GM12878 (cell line): ENCODE data around the gene ARID3A. TPM values are rescaled to one million over a fixed set of nuclear protein-coding genes. Genes with fewer than 3 reads are reported as not detected.

Experiments used
- ATAC-seq: fragments of 200-7000 bp; cut with Tn5 transposase; 3 replicates; pipeline ENCODE4 v1.9.1; 2020; ENCODE audit warnings: mild to moderate bottlenecking, moderate library complexity
- BruUV-seq: library from RNA; stranded (reverse); fragments of 400-500 nt; replicated peaks from 2 replicates; lab custom pipeline; 2021; lab: Mats Ljungman, UMichigan
- CTCF ChIA-PET: fragments of 300-600 bp; sonication (Branson Sonifier 250); formaldehyde crosslinking; extraction: SDS; loops from one replicate; lab custom pipeline; 2021; ENCODE audit warnings: inconsistent platforms; lab: Yijun Ruan, JAX
- POLR2A ChIA-PET: fragments of 350-600 bp; formaldehyde crosslinking; extraction: SDS; loops from one replicate; lab custom pipeline; 2021; ENCODE audit warnings: inconsistent platforms; lab: Charles Lee
- RAD21 ChIA-PET: fragments of 300-600 bp; sonication (Branson Sonifier 250); formaldehyde crosslinking; loops from one replicate; lab custom pipeline; 2023; ENCODE audit warnings: antibody characterized with exemption; ENCODE audit not compliant: unreplicated experiment; lab: Charles Lee
- SMC1A ChIA-PET: fragments of 300-600 bp; sonication (Branson Sonifier 250); formaldehyde crosslinking; loops from one replicate; lab custom pipeline; 2023; ENCODE audit not compliant: unreplicated experiment, uncharacterized antibody; lab: Charles Lee
- DNase-seq: peaks from one replicate; pipeline ENCODE4 v3.0.0-alpha.2; 2011; ENCODE audit warnings: low read depth, low spot score
- FAIRE-seq: peaks from 3 replicates; lab custom pipeline; 2011; peaks lifted over from hg19 to GRCh38; lab: Jason Lieb, UNC
- H2AFZ ChIP-seq: 2 replicates; pipeline ENCODE4 v1.6.0; 2011; ENCODE audit warnings: low read depth, low read length, control low read depth; ENCODE audit not compliant: control insufficient read depth
- H3K27ac ChIP-seq: 2 replicates; pipeline ENCODE4 v1.5.1; 2011; ENCODE audit warnings: control low read depth; ENCODE audit not compliant: control insufficient read depth, insufficient read depth
- H3K27me3 ChIP-seq, 2 experiments: replicated peaks in 1 of 2; 2 replicates each; pipeline versions ENCODE4 v1.6.0 to v1.6.1; 2011; ENCODE audit warnings: low read length in 1 of 2; ENCODE audit not compliant: control insufficient read depth in 2 of 2, insufficient read depth in 2 of 2
- H3K36me3 ChIP-seq, 2 experiments: 2 replicates each; pipeline ENCODE4 v1.5.1; 2011; ENCODE audit warnings: low read length in 1 of 2; ENCODE audit not compliant: control insufficient read depth in 2 of 2, insufficient read depth in 2 of 2
- H3K4me1 ChIP-seq: 2 replicates; pipeline ENCODE4 v1.6.1; 2011; ENCODE audit warnings: mild to moderate bottlenecking, low read length, moderate library complexity, mixed read lengths; ENCODE audit not compliant: control insufficient read depth, insufficient read depth
- H3K4me2 ChIP-seq: 2 replicates; pipeline ENCODE4 v1.6.0; 2011; ENCODE audit warnings: control low read depth; ENCODE audit not compliant: control insufficient read depth, insufficient read depth
- H3K4me3 ChIP-seq: fragments of 200-600 bp; sonication (generic); 2 replicates; pipeline ENCODE4 v1.5.1; 2016
- H3K79me2 ChIP-seq: 2 replicates; pipeline ENCODE4 v1.6.0; 2011; ENCODE audit warnings: low read length; ENCODE audit not compliant: control insufficient read depth, insufficient read depth
- H3K9ac ChIP-seq: 2 replicates; pipeline ENCODE4 v1.8.0; 2011; ENCODE audit warnings: low read length, control low read depth, mixed read lengths; ENCODE audit not compliant: control insufficient read depth, insufficient read depth
- H3K9me3 ChIP-seq: replicated peaks from 3 replicates; pipeline ENCODE4 v1.5.1; 2011; ENCODE audit warnings: mild to moderate bottlenecking, low read length; ENCODE audit not compliant: control insufficient read depth, insufficient read depth
- H4K20me1 ChIP-seq: 2 replicates; pipeline ENCODE4 v1.6.0; 2011; ENCODE audit not compliant: control insufficient read depth, insufficient read depth
- BACH1 ChIP-seq: fragments of 450-650 bp; IDR thresholded peaks from 2 replicates; pipeline ENCODE4 v1.6.1; 2017; ENCODE audit warnings: mild to moderate bottlenecking, borderline replicate concordance
- CHD1 ChIP-seq: IDR thresholded peaks from 2 replicates; pipeline ENCODE4 v1.6.1; 2012; ENCODE audit warnings: low read depth, low read length, improper control_type of control experiment
- FOXM1 ChIP-seq: IDR thresholded peaks from 2 replicates; pipeline ENCODE4 v1.6.1; 2012; ENCODE audit warnings: low read depth, mild to moderate bottlenecking, inconsistent platforms, low read length, moderate library complexity
- SREBF1 ChIP-seq: IDR thresholded peaks from 2 replicates; pipeline ENCODE4 v1.6.1; 2012; ENCODE audit warnings: mild to moderate bottlenecking, low read length
- TARDBP ChIP-seq: IDR thresholded peaks from 2 replicates; pipeline ENCODE4 v1.6.1; 2016; ENCODE audit warnings: borderline replicate concordance
- TCF3 ChIP-seq: IDR thresholded peaks from 2 replicates; pipeline ENCODE4 v1.6.1; 2012; ENCODE audit warnings: low read depth, mild to moderate bottlenecking, low read length, borderline replicate concordance; ENCODE audit not compliant: insufficient read depth
- ZNF24 ChIP-seq: fragments of 450-650 bp; IDR thresholded peaks from 2 replicates; pipeline ENCODE4 v1.6.1; 2017; ENCODE audit warnings: antibody characterized with exemption, mild to moderate bottlenecking
- ZNF384 ChIP-seq: IDR thresholded peaks from 2 replicates; pipeline ENCODE4 v1.6.1; 2012; ENCODE audit warnings: low read depth, mild to moderate bottlenecking, low read length, improper control_type of control experiment, borderline replicate concordance
- WGBS: methylation state at CpG from one replicate; pipeline ENCODE4 v1.1.6; 2016; ENCODE audit warnings: low lambda C conversion rate; ENCODE audit not compliant: insufficient replicate concordance, insufficient coverage; ENCODE audit errors: missing lambda C conversion rate; 5-methylcytosine and 5-hydroxymethylcytosine counted together
- in situ Hi-C: fragments of 300-500 bp; cut with MboI; formaldehyde crosslinking; loops from 9 replicates; pipeline ENCODE4 v1.14.3; 2018; ENCODE audit warnings: mixed read lengths
- intact Hi-C: fragments of 100-400 bp; cut with micrococcal nuclease; formaldehyde crosslinking; loops from one replicate; pipeline ENCODE4 v1.14.2; 2022; ENCODE audit not compliant: unreplicated experiment
- polyA plus RNA-seq, 11 experiments: library from polyadenylated mRNA; depleted of rRNA in 4 of 11; unstranded in 6 of 11; stranded (reverse) in 5 of 11; fragments of >200 nt; fragmentation: Nextera tagmentation in 4 of 11; fragmentation: Illumina TruSeq in 1 of 11; extraction: Ambion mirVana in 4 of 11; extraction: Trizol in 1 of 11; gene quantifications; 1 replicate in 1 of 11; 2 replicates in 10 of 11; pipeline versions ENCODE4 v1.2.1 to v1.2.3, GENCODE V29; 2011 to 2016; ENCODE audit warnings: inconsistent platforms in 2 of 11, missing spikeins in 2 of 11, low read depth in 1 of 11
- total RNA-seq, 4 experiments: library from RNA; depleted of rRNA in 3 of 4; stranded (reverse); fragments of >200 nt in 3 of 4; fragmentation: Illumina TruSeq in 1 of 4; extraction: Trizol in 1 of 4; gene quantifications; 2 replicates each; pipeline versions ENCODE4 v1.2.1 to v1.2.3, GENCODE V29; 2013 to 2021
- TF ChIP-seq, protein P1 (sequence below): IDR thresholded peaks from 2 replicates; pipeline ENCODE4 v1.6.1; 2012; ENCODE audit warnings: mild to moderate bottlenecking, low read depth, low read length
- TF ChIP-seq, protein P2 (sequence below): fragments of 450-650 bp; IDR thresholded peaks from 2 replicates; pipeline ENCODE4 v1.6.1; 2016; ENCODE audit warnings: mild to moderate bottlenecking, moderate library complexity, borderline replicate concordance
- TF ChIP-seq, protein P3 (sequence below): fragments of 450-650 bp; IDR thresholded peaks from 2 replicates; pipeline ENCODE4 v1.6.1; 2016; ENCODE audit warnings: mild to moderate bottlenecking
- TF ChIP-seq, protein P4 (sequence below): IDR thresholded peaks from 2 replicates; pipeline ENCODE4 v1.6.1; 2012; ENCODE audit warnings: low read depth, low read length, improper control_type of control experiment

ARID3A gene
- total and polyA plus RNA-seq, 10 of the 15 experiments (the other 5 are each of a cell fraction or from before 2014, with no cell fraction given): 0.76 to 70.0 (median 16.7) TPM

DNA sequence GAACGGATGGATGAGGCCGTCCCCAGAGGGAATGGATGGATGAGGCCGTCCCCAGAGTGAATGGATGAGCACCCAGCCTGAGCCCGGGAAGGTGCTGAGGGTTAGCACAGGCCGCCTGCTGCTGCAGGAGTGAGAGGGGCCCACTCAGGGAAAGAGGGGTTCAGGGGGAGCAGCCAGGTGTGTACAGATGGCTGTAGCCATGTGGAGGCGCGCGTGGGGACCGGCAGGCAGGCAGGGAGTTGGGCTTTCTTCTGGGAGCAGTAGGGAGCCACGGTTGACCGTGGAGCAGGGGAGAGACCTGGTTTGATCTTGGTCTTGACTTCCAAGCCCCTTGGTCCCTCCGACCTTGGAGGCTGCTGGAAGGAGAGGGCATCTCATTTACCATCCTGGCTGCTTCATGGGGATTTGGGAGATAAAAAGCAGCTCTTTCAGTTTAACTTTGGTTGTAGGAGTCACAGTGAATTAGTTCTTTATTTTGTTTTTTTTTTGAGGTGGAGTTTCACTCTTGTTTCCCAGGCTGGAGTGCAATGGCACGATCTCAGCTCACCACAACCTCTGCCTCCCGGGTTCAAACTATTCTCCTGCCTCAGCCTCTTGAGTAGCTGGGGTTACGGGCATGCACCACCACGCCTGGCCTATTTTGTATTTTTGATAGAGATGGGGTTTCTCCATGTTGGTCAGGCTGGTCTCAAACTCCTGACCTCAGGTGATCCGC is 24.7 kb downstream of the ARID3A start (continued):
- TF ChIP-seq BACH1 (peak; percentile 44; the same call in 1 of the 2 replicates), TCF3 (0 out of 2 replicates have a peak, but pooled peaks have one; percentile 42), SREBF1 (no peak), ZNF24 (0 out of 2 replicates have a peak, but pooled peaks have one; percentile 4)
- TF ChIP-seq, protein P1, sequence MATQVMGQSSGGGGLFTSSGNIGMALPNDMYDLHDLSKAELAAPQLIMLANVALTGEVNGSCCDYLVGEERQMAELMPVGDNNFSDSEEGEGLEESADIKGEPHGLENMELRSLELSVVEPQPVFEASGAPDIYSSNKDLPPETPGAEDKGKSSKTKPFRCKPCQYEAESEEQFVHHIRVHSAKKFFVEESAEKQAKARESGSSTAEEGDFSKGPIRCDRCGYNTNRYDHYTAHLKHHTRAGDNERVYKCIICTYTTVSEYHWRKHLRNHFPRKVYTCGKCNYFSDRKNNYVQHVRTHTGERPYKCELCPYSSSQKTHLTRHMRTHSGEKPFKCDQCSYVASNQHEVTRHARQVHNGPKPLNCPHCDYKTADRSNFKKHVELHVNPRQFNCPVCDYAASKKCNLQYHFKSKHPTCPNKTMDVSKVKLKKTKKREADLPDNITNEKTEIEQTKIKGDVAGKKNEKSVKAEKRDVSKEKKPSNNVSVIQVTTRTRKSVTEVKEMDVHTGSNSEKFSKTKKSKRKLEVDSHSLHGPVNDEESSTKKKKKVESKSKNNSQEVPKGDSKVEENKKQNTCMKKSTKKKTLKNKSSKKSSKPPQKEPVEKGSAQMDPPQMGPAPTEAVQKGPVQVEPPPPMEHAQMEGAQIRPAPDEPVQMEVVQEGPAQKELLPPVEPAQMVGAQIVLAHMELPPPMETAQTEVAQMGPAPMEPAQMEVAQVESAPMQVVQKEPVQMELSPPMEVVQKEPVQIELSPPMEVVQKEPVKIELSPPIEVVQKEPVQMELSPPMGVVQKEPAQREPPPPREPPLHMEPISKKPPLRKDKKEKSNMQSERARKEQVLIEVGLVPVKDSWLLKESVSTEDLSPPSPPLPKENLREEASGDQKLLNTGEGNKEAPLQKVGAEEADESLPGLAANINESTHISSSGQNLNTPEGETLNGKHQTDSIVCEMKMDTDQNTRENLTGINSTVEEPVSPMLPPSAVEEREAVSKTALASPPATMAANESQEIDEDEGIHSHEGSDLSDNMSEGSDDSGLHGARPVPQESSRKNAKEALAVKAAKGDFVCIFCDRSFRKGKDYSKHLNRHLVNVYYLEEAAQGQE: no peak
- TF ChIP-seq, all 136 proteins: peak for 15

DNA sequence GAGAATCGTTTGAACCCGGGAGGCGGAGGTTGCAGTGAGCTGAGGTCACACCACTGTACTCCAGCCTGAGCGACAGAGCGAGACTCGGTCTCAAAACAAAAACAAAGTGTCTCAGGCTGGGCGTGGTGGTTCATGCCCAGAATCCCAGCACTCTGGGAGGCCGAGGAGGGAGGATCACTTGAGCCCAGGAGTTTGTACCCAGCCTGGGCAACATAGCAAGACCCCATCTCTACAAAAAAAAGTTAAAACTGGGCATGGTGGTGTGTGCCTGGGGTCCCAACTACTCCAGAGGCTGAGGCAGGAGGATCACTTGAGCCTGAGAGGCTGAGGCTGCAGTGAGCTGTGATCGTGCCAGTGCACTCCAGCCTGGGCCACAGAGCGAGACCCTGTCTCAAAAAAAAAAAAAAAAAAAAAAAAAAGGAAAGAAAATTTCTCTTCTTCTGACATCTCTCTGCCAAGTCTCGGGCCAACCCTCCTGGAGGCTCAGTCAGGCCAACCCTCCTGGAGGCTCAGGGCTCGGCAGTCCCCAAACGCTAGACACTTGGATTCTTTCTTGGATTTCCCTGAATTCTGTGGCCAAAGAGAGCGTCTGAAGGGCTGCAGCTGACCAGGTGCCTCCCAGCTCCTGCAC is 26.3 kb downstream of the ARID3A start:
- no TSS peak for BruUV-seq
- H3K79me2 ChIP-seq: peaks cover 63% of the 10 kb centered on the region
- ChIA-PET SMC1A (interaction anchor here (2.6 kb wide), 1 partner anchor 28 kb away, joined by 16 read pairs; no protein-coding TSS in a partner anchor), CTCF (interaction anchor here (1.1 kb wide), 2 partner anchors 28 to 32 kb away, joined by 3 to 5 read pairs; partner anchors contain the start of gene WDR18), POLR2A (no interaction called here), RAD21 (interaction anchor here (1.0 to 4.8 kb wide), 2 partner anchors 28 to 30 kb away, joined by 4 to 20 read pairs; no protein-coding TSS in a partner anchor)
- no peak for ATAC-seq
- no peaks in the 10 kb centered on the region for H4K20me1 ChIP-seq
- peaks cover 0 to 9% of the 10 kb centered on the region in 2 experiments; a peak in 3 of 4 replicates for H3K36me3 ChIP-seq
- no peak for FAIRE-seq
- intact Hi-C loops (no loop called here), in situ Hi-C loops (no loop called here)
- H3K27ac ChIP-seq: peak overlapping the region; percentile 95
- no peak for DNase-seq
- H3K27me3 ChIP-seq: no peaks in the 10 kb centered on the region
- H3K4me3 ChIP-seq: peak overlapping the region; percentile 71
- H2AFZ ChIP-seq: no peak overlapping the region
- H3K9ac ChIP-seq: peak overlapping the region; percentile 83
- H3K9me3 ChIP-seq: no peaks in the 10 kb centered on the region
- H3K4me2 ChIP-seq: peak overlapping the region; percentile 93
- WGBS: 4% methylated on average over 13 of the region's 14 CpGs
- peaks cover 76% of the 10 kb centered on the region for H3K4me1 ChIP-seq
- TF ChIP-seq, protein P2, sequence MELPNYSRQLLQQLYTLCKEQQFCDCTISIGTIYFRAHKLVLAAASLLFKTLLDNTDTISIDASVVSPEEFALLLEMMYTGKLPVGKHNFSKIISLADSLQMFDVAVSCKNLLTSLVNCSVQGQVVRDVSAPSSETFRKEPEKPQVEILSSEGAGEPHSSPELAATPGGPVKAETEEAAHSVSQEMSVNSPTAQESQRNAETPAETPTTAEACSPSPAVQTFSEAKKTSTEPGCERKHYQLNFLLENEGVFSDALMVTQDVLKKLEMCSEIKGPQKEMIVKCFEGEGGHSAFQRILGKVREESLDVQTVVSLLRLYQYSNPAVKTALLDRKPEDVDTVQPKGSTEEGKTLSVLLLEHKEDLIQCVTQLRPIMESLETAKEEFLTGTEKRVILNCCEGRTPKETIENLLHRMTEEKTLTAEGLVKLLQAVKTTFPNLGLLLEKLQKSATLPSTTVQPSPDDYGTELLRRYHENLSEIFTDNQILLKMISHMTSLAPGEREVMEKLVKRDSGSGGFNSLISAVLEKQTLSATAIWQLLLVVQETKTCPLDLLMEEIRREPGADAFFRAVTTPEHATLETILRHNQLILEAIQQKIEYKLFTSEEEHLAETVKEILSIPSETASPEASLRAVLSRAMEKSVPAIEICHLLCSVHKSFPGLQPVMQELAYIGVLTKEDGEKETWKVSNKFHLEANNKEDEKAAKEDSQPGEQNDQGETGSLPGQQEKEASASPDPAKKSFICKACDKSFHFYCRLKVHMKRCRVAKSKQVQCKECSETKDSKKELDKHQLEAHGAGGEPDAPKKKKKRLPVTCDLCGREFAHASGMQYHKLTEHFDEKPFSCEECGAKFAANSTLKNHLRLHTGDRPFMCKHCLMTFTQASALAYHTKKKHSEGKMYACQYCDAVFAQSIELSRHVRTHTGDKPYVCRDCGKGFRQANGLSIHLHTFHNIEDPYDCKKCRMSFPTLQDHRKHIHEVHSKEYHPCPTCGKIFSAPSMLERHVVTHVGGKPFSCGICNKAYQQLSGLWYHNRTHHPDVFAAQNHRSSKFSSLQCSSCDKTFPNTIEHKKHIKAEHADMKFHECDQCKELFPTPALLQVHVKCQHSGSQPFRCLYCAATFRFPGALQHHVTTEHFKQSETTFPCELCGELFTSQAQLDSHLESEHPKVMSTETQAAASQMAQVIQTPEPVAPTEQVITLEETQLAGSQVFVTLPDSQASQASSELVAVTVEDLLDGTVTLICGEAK: no peak
- TF ChIP-seq, protein P3, sequence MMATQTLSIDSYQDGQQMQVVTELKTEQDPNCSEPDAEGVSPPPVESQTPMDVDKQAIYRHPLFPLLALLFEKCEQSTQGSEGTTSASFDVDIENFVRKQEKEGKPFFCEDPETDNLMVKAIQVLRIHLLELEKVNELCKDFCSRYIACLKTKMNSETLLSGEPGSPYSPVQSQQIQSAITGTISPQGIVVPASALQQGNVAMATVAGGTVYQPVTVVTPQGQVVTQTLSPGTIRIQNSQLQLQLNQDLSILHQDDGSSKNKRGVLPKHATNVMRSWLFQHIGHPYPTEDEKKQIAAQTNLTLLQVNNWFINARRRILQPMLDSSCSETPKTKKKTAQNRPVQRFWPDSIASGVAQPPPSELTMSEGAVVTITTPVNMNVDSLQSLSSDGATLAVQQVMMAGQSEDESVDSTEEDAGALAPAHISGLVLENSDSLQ: peak; percentile 55
- TF ChIP-seq TARDBP (no peak), ZNF384 (0 out of 2 replicates have a peak, but pooled peaks have one; percentile 8), FOXM1 (no peak), CHD1 (no peak)
- TF ChIP-seq, protein P4, sequence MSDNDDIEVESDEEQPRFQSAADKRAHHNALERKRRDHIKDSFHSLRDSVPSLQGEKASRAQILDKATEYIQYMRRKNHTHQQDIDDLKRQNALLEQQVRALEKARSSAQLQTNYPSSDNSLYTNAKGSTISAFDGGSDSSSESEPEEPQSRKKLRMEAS: no peak
